K562 (cell line): ENCODE measurements around the gene CCDC137. TPM values are rescaled to one million over a fixed set of nuclear protein-coding genes. Genes with fewer than 3 reads are reported as not detected.

Experiments
- BDP1 ChIP-seq: IDR thresholded peaks from 3 replicates; pipeline ENCODE4 v1.6.1; 2011; ENCODE audit not compliant: insufficient read length, insufficient read depth
- CTCFL ChIP-seq: IDR thresholded peaks from 2 replicates; pipeline ENCODE4 v1.6.1; 2011; ENCODE audit warnings: borderline replicate concordance, low read depth, mild to moderate bottlenecking, moderate library complexity, low read length; ENCODE audit not compliant: insufficient read depth, poor library complexity, severe bottlenecking
- DNMT1 ChIP-seq: fragments of 450-650 bp; IDR thresholded peaks from 2 replicates; pipeline ENCODE4 v1.6.1; 2016; ENCODE audit warnings: antibody characterized with exemption, mild to moderate bottlenecking
- ETS2 ChIP-seq: IDR thresholded peaks from 2 replicates; pipeline ENCODE4 v1.6.1; 2016; ENCODE audit warnings: borderline replicate concordance, missing genetic modification characterization, mild to moderate bottlenecking, moderate library complexity, missing compliant biosample characterization; ENCODE audit not compliant: poor library complexity, severe bottlenecking
- GTF2F1 ChIP-seq: IDR thresholded peaks from 2 replicates; pipeline ENCODE4 v1.6.1; 2011; ENCODE audit warnings: low read depth, low read length, improper control_type of control experiment
- JUND ChIP-seq, 2 experiments: IDR thresholded peaks; 2 replicates in 1 of 2; 3 replicates in 1 of 2; pipeline ENCODE4 v1.6.1; 2011; ENCODE audit warnings: borderline replicate concordance in 2 of 2, low read depth in 2 of 2, low read length in 2 of 2, improper control_type of control experiment in 1 of 2, missing biosample characterization in 1 of 2, missing genetic modification characterization in 1 of 2, missing genetic modification reagents in 1 of 2
- KDM4B ChIP-seq, 2 experiments: fragments of 450-650 bp in 1 of 2; sonication (generic) in 1 of 2; IDR thresholded peaks; 2 replicates each; pipeline ENCODE4 v1.6.1; 2016 to 2017; ENCODE audit warnings: borderline replicate concordance in 2 of 2, antibody characterized with exemption in 1 of 2, low read depth in 1 of 2, mild to moderate bottlenecking in 1 of 2
- KDM5B ChIP-seq: fragments of 200-600 bp; sonication (generic); IDR thresholded peaks from 2 replicates; pipeline ENCODE4 v1.6.1; 2012; ENCODE audit warnings: low read depth, mild to moderate bottlenecking, moderate library complexity, low read length, control low read depth, inconsistent platforms; ENCODE audit not compliant: insufficient replicate concordance
- MAZ ChIP-seq, 2 experiments: fragments of 450-650 bp in 1 of 2; sonication (generic) in 1 of 2; formaldehyde crosslinking; IDR thresholded peaks in 1 of 2; conservative IDR thresholded peaks in 1 of 2; 2 replicates each; pipeline versions ENCODE4 v1.4.0 to v1.5.0; 2020; ENCODE audit warnings: mild to moderate bottlenecking in 1 of 2, missing genetic modification reagents in 1 of 2
- MTA1 ChIP-seq: fragments of 450-650 bp; IDR thresholded peaks from 2 replicates; pipeline ENCODE4 v1.6.1; 2017; ENCODE audit warnings: borderline replicate concordance
- TEAD1 ChIP-seq, 2 experiments: fragments of 450-650 bp in 1 of 2; sonication (generic) in 1 of 2; formaldehyde crosslinking; IDR thresholded peaks; 2 replicates each; pipeline versions ENCODE4 v1.4.0 to v1.8.0; 2020 to 2022; ENCODE audit warnings: mild to moderate bottlenecking in 2 of 2, missing genetic modification reagents in 1 of 2
- USF1 ChIP-seq: sonication (generic); formaldehyde crosslinking; IDR thresholded peaks from 2 replicates; pipeline ENCODE4 v1.9.0; 2022; ENCODE audit warnings: mild to moderate bottlenecking, missing genetic modification reagents
- ZNF407 ChIP-seq: fragments of 450-650 bp; IDR thresholded peaks from 2 replicates; pipeline ENCODE4 v1.6.1; 2016; ENCODE audit warnings: low read depth
- ZNF586 ChIP-seq: fragments of 450-650 bp; formaldehyde crosslinking; conservative IDR thresholded peaks from 2 replicates; pipeline ENCODE4 v1.4.0; 2020; ENCODE audit warnings: mild to moderate bottlenecking, moderate library complexity
- ZNF707 ChIP-seq: fragments of 250-450 bp; sonication (Bioruptor Pico); conservative IDR thresholded peaks from 2 replicates; pipeline ENCODE4 v1.8.0; 2022; ENCODE audit warnings: inconsistent platforms, mild to moderate bottlenecking, moderate library complexity
- polyA plus RNA-seq, 8 experiments: library from polyadenylated mRNA; depleted of rRNA in 4 of 8; stranded (reverse) in 5 of 8; unstranded in 3 of 8; fragments of >200 nt; fragmentation: Nextera tagmentation in 2 of 8; fragmentation: Illumina TruSeq in 1 of 8; extraction: Ambion mirVana in 2 of 8; extraction: Trizol in 1 of 8; gene quantifications; 2 replicates each; pipeline versions ENCODE4 v1.2.1 to v1.2.3, GENCODE V29; 2011 to 2014; ENCODE audit warnings: inconsistent platforms in 1 of 8, missing spikeins in 1 of 8
- total RNA-seq, 7 experiments: library from RNA; depleted of rRNA in 6 of 7; stranded (reverse); fragments of >200 nt in 6 of 7; fragmentation: Illumina TruSeq in 2 of 7; extraction: Trizol in 2 of 7; gene quantifications; 2 replicates each; pipeline versions ENCODE4 v1.2.1 to v1.2.3, GENCODE V29; 2011 to 2021; ENCODE audit warnings: low replicate concordance in 1 of 7

The CCDC137 gene
- total and polyA plus RNA-seq, 9 of the 15 experiments (the other 6 are each of a cell fraction or from before 2014, with no cell fraction given): 2.3 to 68.1 (median 38.3) TPM

- TF ChIP-seq KDM4B (IDR thresholded peaks at IDR 0.05; ENCODE audit: borderline replicate concordance in 2 of 2, low read depth in 1 of 2) (no peak), CTCFL (peak; percentile 25), GTF2F1 (no peak), BDP1 (no peak), KDM5B (peak; percentile 15), TEAD1 (CRISPR knock-in tag; IDR thresholded peaks at IDR 0.05) (peak in 1 of 2 experiments; percentile 84; a peak in 1 of 4 replicates), MTA1 (no peak), MAZ (CRISPR knock-in tag; conservative IDR thresholded peaks at IDR 0.05 in 1 of 2, IDR thresholded peaks at IDR 0.05 in 1 of 2) (peak; percentile 80 to 82), ETS2 (tag) (no peak), ZNF707 (CRISPR knock-in tag) (no peak), DNMT1 (0 out of 2 replicates have a peak, but pooled peaks have one; percentile 2), USF1 (CRISPR knock-in tag) (peak; percentile 89), JUND (IDR thresholded peaks at IDR 0.05; ENCODE audit: borderline replicate concordance, low read depth, low read length) (peak; percentile 78), JUND (tag; IDR thresholded peaks at IDR 0.05; ENCODE audit: borderline replicate concordance, low read depth, low read length) (peak; percentile 39; the same call in 1 of the 3 replicates), ZNF407 (no peak), ZNF586 (CRISPR knock-in tag) (no peak)
These were observed 45.4 kb downstream of the CCDC137 start, which contains the start of gene SLC25A10 (continued) for GRCh38 chr17:81711814-81712467.
